Mesendoderm (in vitro differentiated cells): ENCODE data around the gene KIAA1217.

Source experiments
- DNase-seq: peaks from one replicate; pipeline ENCODE4 v3.0.0; 2013
- H2AK5ac ChIP-seq: 2 replicates; pipeline ENCODE4 v1.6.1; 2013; ENCODE audit warnings: low read length, inconsistent platforms
- H2BK120ac ChIP-seq: 2 replicates; pipeline ENCODE4 v1.6.1; 2013; ENCODE audit warnings: low read depth, mild to moderate bottlenecking, low read length, moderate library complexity, mixed read lengths
- H2BK15ac ChIP-seq: replicated peaks from 2 replicates; pipeline ENCODE4 v1.6.1; 2013; ENCODE audit warnings: low read depth, mild to moderate bottlenecking, moderate library complexity
- H2BK5ac ChIP-seq: 2 replicates; pipeline ENCODE4 v1.6.1; 2013; ENCODE audit warnings: low read length, inconsistent platforms
- H3K18ac ChIP-seq: 2 replicates; pipeline ENCODE4 v1.6.1; 2013; ENCODE audit warnings: mild to moderate bottlenecking, low read length, mixed read lengths
- H3K23ac ChIP-seq: one replicate; pipeline ENCODE4 v1.6.1; 2013; ENCODE audit warnings: low read length
- H3K27ac ChIP-seq: 2 replicates; pipeline ENCODE4 v1.5.1; 2013; ENCODE audit warnings: low read depth, mild to moderate bottlenecking, inconsistent platforms, low read length, moderate library complexity
- H3K27me3 ChIP-seq: 2 replicates; pipeline ENCODE4 v1.6.1; 2013; ENCODE audit warnings: low read length, control low read depth, mild to moderate bottlenecking, inconsistent platforms; ENCODE audit not compliant: insufficient read depth, poor library complexity
- H3K36me3 ChIP-seq: 2 replicates; pipeline ENCODE4 v1.6.1; 2013; ENCODE audit warnings: low read length, inconsistent platforms; ENCODE audit not compliant: control insufficient read depth, insufficient read depth
- H3K4ac ChIP-seq: one replicate; pipeline ENCODE4 v1.6.1; 2013; ENCODE audit warnings: low read depth, mild to moderate bottlenecking, low read length, moderate library complexity
- H3K4me1 ChIP-seq: 2 replicates; pipeline ENCODE4 v1.6.1; 2013; ENCODE audit warnings: low read depth, low read length, inconsistent platforms; ENCODE audit not compliant: control insufficient read depth
- H3K4me2 ChIP-seq: 2 replicates; pipeline ENCODE4 v1.6.1; 2013; ENCODE audit warnings: low read length
- H3K4me3 ChIP-seq: 2 replicates; pipeline ENCODE4 v1.5.1; 2013; ENCODE audit warnings: mild to moderate bottlenecking, low read length
- H3K56ac ChIP-seq: one replicate; pipeline ENCODE4 v1.6.1; 2013; ENCODE audit warnings: low read length
- H3K79me1 ChIP-seq: 2 replicates; pipeline ENCODE4 v1.6.1; 2013; ENCODE audit warnings: low read length, inconsistent platforms
- H3K79me2 ChIP-seq: 2 replicates; pipeline ENCODE4 v1.6.1; 2013; ENCODE audit warnings: mild to moderate bottlenecking, low read length; ENCODE audit not compliant: control insufficient read depth, insufficient read depth
- H3K9ac ChIP-seq: 2 replicates; pipeline ENCODE4 v1.6.1; 2013; ENCODE audit warnings: low read length, inconsistent platforms
- H4K5ac ChIP-seq: one replicate; pipeline ENCODE4 v1.6.1; 2013; ENCODE audit warnings: low read length
- H4K8ac ChIP-seq: one replicate; pipeline ENCODE4 v1.6.1; 2013; ENCODE audit warnings: low read depth, mild to moderate bottlenecking, control low read depth, low read length, moderate library complexity
- WGBS: extraction: QIAGEN DNeasy Blood & Tissue Kit; methylation state at CpG from one replicate; pipeline ENCODE4 v1.1.7; 2013; ENCODE audit warnings: low lambda C conversion rate, missing lambda C conversion rate; ENCODE audit not compliant: insufficient coverage; ENCODE audit errors: extremely low coverage; 5-methylcytosine and 5-hydroxymethylcytosine counted together

Gene KIAA1217

GRCh38 chr10:24355056-24355688, 146.2 kb downstream of the KIAA1217 start:
- WGBS = no CpG with 5 or more reads among the region's 2 CpGs
- no peak overlapping the region for H2BK15ac ChIP-seq
- H3K56ac ChIP-seq = no peak overlapping the region
- H3K18ac ChIP-seq = no peak overlapping the region
- H3K23ac ChIP-seq = no peak overlapping the region
- no peaks in the 10 kb centered on the region for H3K79me1 ChIP-seq
- H3K36me3 ChIP-seq = no peaks in the 10 kb centered on the region
- no peaks in the 10 kb centered on the region for H3K79me2 ChIP-seq
- H3K27ac ChIP-seq = no peak overlapping the region
- H2BK5ac ChIP-seq = no peak overlapping the region
- H3K4me2 ChIP-seq = no peak overlapping the region
- H4K5ac ChIP-seq = no peak overlapping the region
- H2BK120ac ChIP-seq = no peak overlapping the region
- H4K8ac ChIP-seq = no peak overlapping the region
- no peaks in the 10 kb centered on the region for H3K4me1 ChIP-seq
- H3K27me3 ChIP-seq = no peaks in the 10 kb centered on the region
- DNase-seq = no peak
- no peak overlapping the region for H2AK5ac ChIP-seq
- no peak overlapping the region for H3K4ac ChIP-seq
- H3K9ac ChIP-seq = no peak overlapping the region
- no peak overlapping the region for H3K4me3 ChIP-seq

GRCh38 chr10:24357344-24358004, 148.5 kb downstream of the KIAA1217 start:
- Histone ChIP-seq H3K18ac (no peak overlapping the region), H3K4me1 (no peaks in the 10 kb centered on the region), H3K79me1 (no peaks in the 10 kb centered on the region), H3K27ac (no peak overlapping the region), H2BK15ac (no peak overlapping the region), H3K9ac (no peak overlapping the region), H3K27me3 (no peaks in the 10 kb centered on the region), H4K8ac (no peak overlapping the region), H2BK120ac (no peak overlapping the region), H4K5ac (no peak overlapping the region), H3K4me2 (no peak overlapping the region), H3K23ac (no peak overlapping the region), H3K4ac (no peak overlapping the region), H3K4me3 (no peak overlapping the region), H3K79me2 (no peaks in the 10 kb centered on the region), H3K36me3 (no peaks in the 10 kb centered on the region), H2AK5ac (no peak overlapping the region), H3K56ac (no peak overlapping the region), H2BK5ac (no peak overlapping the region)
- DNase-seq = no peak
- WGBS = no CpG with 5 or more reads among the region's 8 CpGs

GRCh38 chr10:24358022-24358421, 149.1 kb downstream of the KIAA1217 start:
- H3K18ac ChIP-seq = no peak overlapping the region
- DNase-seq = no peak
- H3K4me2 ChIP-seq = no peak overlapping the region
- H3K27me3 ChIP-seq = no peaks in the 10 kb centered on the region
- H3K9ac ChIP-seq = no peak overlapping the region
- no peak overlapping the region for H2BK15ac ChIP-seq
- no peak overlapping the region for H3K27ac ChIP-seq
- H2AK5ac ChIP-seq = no peak overlapping the region
- H3K79me1 ChIP-seq = no peaks in the 10 kb centered on the region
- no peak overlapping the region for H3K4me3 ChIP-seq
- no peak overlapping the region for H3K23ac ChIP-seq
- no peak overlapping the region for H4K8ac ChIP-seq
- no peak overlapping the region for H2BK5ac ChIP-seq
- no peak overlapping the region for H4K5ac ChIP-seq
- no CpG with 5 or more reads among the region's 4 CpGs for WGBS
- no peak overlapping the region for H3K4ac ChIP-seq
- H3K36me3 ChIP-seq = no peaks in the 10 kb centered on the region
- no peaks in the 10 kb centered on the region for H3K79me2 ChIP-seq
- H3K4me1 ChIP-seq = no peaks in the 10 kb centered on the region
- H2BK120ac ChIP-seq = no peak overlapping the region
- H3K56ac ChIP-seq = no peak overlapping the region

GRCh38 chr10:24360282-24361127, 151.6 kb downstream of the KIAA1217 start:
- H2BK15ac ChIP-seq = no peak overlapping the region

GRCh38 chr10:24363070-24363469, 154.1 kb downstream of the KIAA1217 start:
- no peaks in the 10 kb centered on the region for H3K36me3 ChIP-seq
- H2BK120ac ChIP-seq = no peak overlapping the region
- no peaks in the 10 kb centered on the region for H3K79me1 ChIP-seq
- no peak overlapping the region for H3K27ac ChIP-seq
- no peak for DNase-seq
- no peak overlapping the region for H2AK5ac ChIP-seq
- H3K4me1 ChIP-seq = no peaks in the 10 kb centered on the region
- no peak overlapping the region for H3K4ac ChIP-seq
- H3K23ac ChIP-seq = no peak overlapping the region
- no peak overlapping the region for H4K8ac ChIP-seq
- WGBS = no CpG with 5 or more reads among the region's 3 CpGs
- H4K5ac ChIP-seq = no peak overlapping the region
- H3K9ac ChIP-seq = no peak overlapping the region
- H2BK15ac ChIP-seq = no peak overlapping the region
- no peaks in the 10 kb centered on the region for H3K79me2 ChIP-seq
- no peak overlapping the region for H3K18ac ChIP-seq
- no peaks in the 10 kb centered on the region for H3K27me3 ChIP-seq
- H3K56ac ChIP-seq = no peak overlapping the region
- H3K4me3 ChIP-seq = no peak overlapping the region
- H3K4me2 ChIP-seq = no peak overlapping the region
- no peak overlapping the region for H2BK5ac ChIP-seq

More at GRCh38 chr10:24360282-24361127, 151.6 kb downstream of the KIAA1217 start:
- Histone ChIP-seq H3K27me3 (no peaks in the 10 kb centered on the region), H3K56ac (no peak overlapping the region), H4K5ac (no peak overlapping the region), H3K4me3 (no peak overlapping the region), H3K9ac (no peak overlapping the region), H3K4me2 (no peak overlapping the region), H3K4ac (no peak overlapping the region), H3K18ac (no peak overlapping the region), H4K8ac (no peak overlapping the region), H3K4me1 (no peaks in the 10 kb centered on the region), H3K23ac (no peak overlapping the region), H3K79me2 (no peaks in the 10 kb centered on the region), H2BK5ac (no peak overlapping the region), H3K79me1 (no peaks in the 10 kb centered on the region), H2BK120ac (no peak overlapping the region), H2AK5ac (no peak overlapping the region), H3K27ac (no peak overlapping the region), H3K36me3 (no peaks in the 10 kb centered on the region)
- WGBS = no CpG with 5 or more reads among the region's 12 CpGs
- DNase-seq = peak; percentile 75
